ENCODE measurements around the gene MYPN.

Gene MYPN

GRCh38 chr10:68095153-68095552 is 14.1 kb upstream of the MYPN start:
- TF ChIP-seq FOXP2 (optimal IDR thresholded peaks at IDR 0.05; ENCODE audit: borderline replicate concordance, extremely low read depth, extremely low read length, insufficient read depth) (no peak), POLR2AphosphoS5 (IDR thresholded peaks at IDR 0.05; ENCODE audit: low read depth, low read length) (no peak), TAF1 (IDR thresholded peaks at IDR 0.05; ENCODE audit: borderline replicate concordance, insufficient read depth, low read length) (no peak), REST (IDR thresholded peaks at IDR 0.05; ENCODE audit: insufficient read depth in 1 of 2, low read depth in 2 of 2, low read length in 2 of 2) (no peak), SIN3A (IDR thresholded peaks at IDR 0.05; ENCODE audit: borderline replicate concordance, insufficient read depth, low read length) (no peak)

GRCh38 chr10:68096913-68097516 is 12.3 kb upstream of the MYPN start:
- no peak for TF ChIP-seq REST (IDR thresholded peaks at IDR 0.05; ENCODE audit: insufficient read depth in 1 of 2, low read depth in 2 of 2, low read length in 2 of 2)
- no peak for TF ChIP-seq TAF1 (IDR thresholded peaks at IDR 0.05; ENCODE audit: borderline replicate concordance, insufficient read depth, low read length)
- TF ChIP-seq POLR2AphosphoS5 (IDR thresholded peaks at IDR 0.05; ENCODE audit: low read depth, low read length), result no peak
- TF ChIP-seq FOXP2 (optimal IDR thresholded peaks at IDR 0.05; ENCODE audit: borderline replicate concordance, extremely low read depth, extremely low read length, insufficient read depth), result peak; percentile 82

GRCh38 chr10:68099736-68100135 is 9.6 kb upstream of the MYPN start:
- TF ChIP-seq FOXP2 (optimal IDR thresholded peaks at IDR 0.05; ENCODE audit: borderline replicate concordance, extremely low read depth, extremely low read length, insufficient read depth), result no peak
- TF ChIP-seq POLR2AphosphoS5 (IDR thresholded peaks at IDR 0.05; ENCODE audit: low read depth, low read length), result no peak
- no peak for TF ChIP-seq REST (IDR thresholded peaks at IDR 0.05; ENCODE audit: insufficient read depth in 1 of 2, low read depth in 2 of 2, low read length in 2 of 2)
- no peak for TF ChIP-seq TAF1 (IDR thresholded peaks at IDR 0.05; ENCODE audit: borderline replicate concordance, insufficient read depth, low read length)
- no peak for TF ChIP-seq SIN3A (IDR thresholded peaks at IDR 0.05; ENCODE audit: borderline replicate concordance, insufficient read depth, low read length)

GRCh38 chr10:68101066-68101465 is 8.2 kb upstream of the MYPN start:
- TF ChIP-seq POLR2AphosphoS5 (IDR thresholded peaks at IDR 0.05; ENCODE audit: low read depth, low read length) (no peak), SIN3A (IDR thresholded peaks at IDR 0.05; ENCODE audit: borderline replicate concordance, insufficient read depth, low read length) (no peak), FOXP2 (optimal IDR thresholded peaks at IDR 0.05; ENCODE audit: borderline replicate concordance, extremely low read depth, extremely low read length, insufficient read depth) (no peak), REST (IDR thresholded peaks at IDR 0.05; ENCODE audit: insufficient read depth in 1 of 2, low read depth in 2 of 2, low read length in 2 of 2) (no peak), TAF1 (IDR thresholded peaks at IDR 0.05; ENCODE audit: borderline replicate concordance, insufficient read depth, low read length) (no peak)
